ENCODE measurements around the gene CDR2.
A peak's percentile ranks its signal among the peaks of the same experiment; 100 is the strongest.

Gene CDR2

GRCh38 chr16:22324787-22325597 is 49.4 kb downstream of the CDR2 start:
- DNase-seq (ENCODE audit: low read depth in 2 of 2), result no peak

GRCh38 chr16:22323959-22324786 is 50.2 kb downstream of the CDR2 start:
- no peak for DNase-seq (ENCODE audit: low read depth in 2 of 2)

- no peak for DNase-seq (ENCODE audit: low read depth in 2 of 2)
These were observed 51.1 kb downstream of the CDR2 start for GRCh38 chr16:22323173-22323958.

- DNase-seq (ENCODE audit: low read depth in 2 of 2), result no peak
These were observed 51.7 kb downstream of the CDR2 start for GRCh38 chr16:22322741-22323140.

- DNase-seq (ENCODE audit: low read depth in 2 of 2), result no peak
These were observed 52.4 kb downstream of the CDR2 start for GRCh38 chr16:22322021-22322471.

GRCh38 chr16:22321340-22322001 is 52.9 kb downstream of the CDR2 start:
- peak; percentile 41 to 50 for DNase-seq (ENCODE audit: low read depth in 2 of 2)

- no peak for DNase-seq (ENCODE audit: low read depth in 2 of 2)
These were observed 53.7 kb downstream of the CDR2 start for GRCh38 chr16:22320572-22321339.

- DNase-seq (ENCODE audit: low read depth in 2 of 2), result peak; percentile 11 to 38
These were observed 55.6 kb downstream of the CDR2 start for GRCh38 chr16:22318690-22319358.

- DNase-seq (ENCODE audit: low read depth in 2 of 2), result no peak
These were observed 56.8 kb downstream of the CDR2 start for GRCh38 chr16:22317625-22318024.

GRCh38 chr16:22317001-22317530 is 57.4 kb downstream of the CDR2 start:
- no peak for DNase-seq (ENCODE audit: low read depth in 2 of 2)

- DNase-seq (ENCODE audit: low read depth in 2 of 2), result no peak
These were observed 58.0 kb downstream of the CDR2 start for GRCh38 chr16:22316411-22316811.

- no peak for DNase-seq (ENCODE audit: low read depth in 2 of 2)
These were observed 58.4 kb downstream of the CDR2 start for GRCh38 chr16:22315979-22316378.

GRCh38 chr16:22314661-22315626 is 59.5 kb downstream of the CDR2 start:
- DNase-seq (ENCODE audit: low read depth in 2 of 2), result no peak

GRCh38 chr16:22313876-22314470 is 60.4 kb downstream of the CDR2 start:
- DNase-seq (ENCODE audit: low read depth in 2 of 2), result no peak

- no peak for DNase-seq (ENCODE audit: low read depth in 2 of 2)
These were observed 61.3 kb downstream of the CDR2 start for GRCh38 chr16:22312897-22313781.

- no peak for DNase-seq (ENCODE audit: low read depth in 2 of 2)
These were observed 62.9 kb downstream of the CDR2 start for GRCh38 chr16:22311520-22311919.

GRCh38 chr16:22308824-22309520 is 65.4 kb downstream of the CDR2 start:
- DNase-seq (ENCODE audit: low read depth in 2 of 2), result no peak
